Hematopoietic multipotent progenitor cell (in vitro differentiated cells): ENCODE data around the gene KLHL30. TPM values are rescaled to one million over a fixed set of nuclear protein-coding genes. Genes with fewer than 3 reads are reported as not detected.

Source experiments
- DNase-seq, 3 donors: peaks; one replicate each; pipeline ENCODE4 v3.0.0-alpha.2; 2011 to 2015; ENCODE audit warnings: low read depth in 2 of 3, low spot score in 2 of 3
- total RNA-seq: library from RNA; depleted of rRNA; stranded (reverse); fragments of >200 nt; gene quantifications from one replicate; pipeline ENCODE4 v1.2.3, GENCODE V29; 2012

KLHL30 gene
- total RNA-seq, 1 donor = not detected

DNA sequence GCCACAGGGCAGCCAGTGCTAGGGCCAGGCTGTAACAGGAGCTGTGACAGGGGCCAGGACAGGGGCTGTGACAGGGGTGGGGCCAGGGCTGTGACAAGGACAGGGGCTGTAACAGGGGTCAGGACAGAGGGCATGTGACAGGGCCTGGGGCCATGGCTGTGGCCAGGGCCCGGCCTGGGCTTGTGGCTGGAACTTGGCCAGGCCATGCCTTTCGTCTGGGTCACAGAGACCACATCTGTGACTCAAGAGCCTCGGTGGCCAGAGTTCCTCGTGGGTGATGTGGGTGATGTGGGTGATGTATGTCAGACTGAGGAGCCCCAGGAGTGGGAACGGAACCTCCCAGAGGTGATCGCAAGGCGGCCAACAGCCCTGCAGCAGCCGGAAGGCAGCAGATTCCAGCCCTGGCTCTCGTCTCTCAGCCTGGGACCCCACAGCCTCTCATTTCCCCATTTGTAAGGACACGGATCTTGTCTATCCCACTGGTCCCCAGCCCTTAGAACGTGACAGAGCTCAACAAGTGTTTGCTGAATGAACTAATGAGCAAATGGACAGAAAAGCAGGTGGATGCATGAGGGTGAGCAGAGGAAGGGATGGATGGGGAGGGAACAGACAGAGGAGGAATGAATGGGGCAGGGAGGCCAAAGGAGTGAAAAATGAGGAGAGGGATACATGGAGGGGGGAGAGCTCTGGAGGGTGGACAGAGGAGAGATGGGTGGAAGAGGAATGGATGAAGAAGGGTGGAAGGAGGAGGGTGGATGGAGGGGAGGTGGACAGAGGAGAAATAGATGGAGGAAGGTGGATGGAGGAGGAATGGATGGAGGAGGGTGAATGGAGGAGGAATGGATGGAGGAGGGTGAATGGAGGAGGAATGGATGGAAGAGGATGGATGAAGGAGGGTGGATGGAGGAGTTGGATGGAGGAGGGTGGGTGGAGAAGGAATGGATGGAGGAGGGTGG, 21.0 kb upstream of the KLHL30 start:
- DNase-seq = no peak

DNA sequence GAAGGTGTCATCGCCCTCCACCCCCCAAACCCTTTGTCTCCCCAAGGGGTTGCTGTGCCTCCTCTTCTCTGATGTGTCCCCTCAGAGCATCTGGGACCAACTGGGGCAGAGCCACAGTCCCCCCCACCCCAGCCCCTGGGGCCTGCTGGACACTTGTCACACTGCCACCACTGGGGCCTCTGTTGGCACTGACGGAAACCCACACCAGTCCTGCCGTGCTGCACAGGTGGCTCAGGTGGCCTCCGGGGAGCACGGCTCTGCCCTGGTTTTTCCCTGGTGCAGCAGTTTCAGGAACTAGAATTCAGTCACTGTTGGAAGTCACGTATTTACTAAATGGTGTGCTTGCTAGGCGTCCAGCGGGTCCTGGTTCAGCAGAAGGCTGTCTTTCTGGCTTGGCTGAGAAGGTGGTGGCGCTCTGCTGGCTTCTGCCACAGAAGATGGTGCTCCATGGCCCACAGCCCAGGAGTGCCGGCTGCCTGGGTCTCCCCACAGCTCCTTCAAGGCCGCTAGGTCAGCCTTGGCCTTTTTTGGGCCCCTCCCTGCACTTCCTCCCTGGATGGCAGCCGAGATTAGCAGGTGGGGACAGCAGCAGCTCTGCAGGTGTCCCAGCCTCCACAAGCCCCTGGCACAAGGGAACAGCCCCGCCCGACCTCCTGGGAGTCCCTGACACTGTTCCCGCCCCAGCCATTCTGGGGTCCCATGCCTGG, 18.6 kb upstream of the KLHL30 start:
- DNase-seq = no peak

DNA sequence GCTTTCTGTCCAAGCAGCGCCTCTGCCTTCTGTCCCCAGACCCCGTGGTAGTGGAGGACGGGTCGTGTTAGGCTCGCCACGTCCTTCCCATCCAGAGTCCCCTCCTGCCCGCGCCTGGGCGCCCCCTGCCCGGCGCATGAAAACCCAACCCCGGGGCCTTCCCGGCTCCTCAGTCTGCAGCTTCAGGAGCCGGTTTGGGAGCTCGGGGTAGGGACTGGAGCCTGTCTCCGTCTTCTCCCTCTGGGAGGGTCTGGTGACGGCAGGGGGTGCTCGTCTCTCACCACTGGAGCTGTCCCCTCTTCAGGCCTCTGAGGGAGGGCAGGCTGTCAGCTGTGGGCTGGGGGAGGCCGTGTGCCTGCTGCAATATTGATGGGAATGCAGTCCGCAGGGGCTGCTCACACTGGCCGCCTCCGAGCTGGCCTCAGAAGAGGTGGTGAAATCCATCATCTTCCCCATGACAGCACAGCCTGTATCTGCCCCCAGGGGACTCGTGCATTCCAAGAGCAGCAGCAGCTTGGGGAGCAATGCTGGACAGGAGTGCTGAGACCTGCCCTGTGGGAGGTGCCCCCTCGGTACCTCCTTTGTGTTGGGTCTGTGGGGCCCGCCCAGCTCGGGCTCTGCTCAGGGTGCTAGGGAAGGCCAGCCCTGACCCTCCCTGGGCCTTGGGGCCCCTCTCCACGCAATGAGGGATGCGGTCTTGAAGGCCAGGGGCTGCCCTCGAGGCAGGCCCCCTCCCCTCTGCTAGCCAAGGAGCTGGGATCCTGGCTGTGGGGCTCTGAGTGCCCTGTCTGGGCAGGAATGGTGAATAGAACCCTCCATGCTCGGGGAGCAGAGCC, 17.8 kb upstream of the KLHL30 start:
- no peak for DNase-seq

DNA sequence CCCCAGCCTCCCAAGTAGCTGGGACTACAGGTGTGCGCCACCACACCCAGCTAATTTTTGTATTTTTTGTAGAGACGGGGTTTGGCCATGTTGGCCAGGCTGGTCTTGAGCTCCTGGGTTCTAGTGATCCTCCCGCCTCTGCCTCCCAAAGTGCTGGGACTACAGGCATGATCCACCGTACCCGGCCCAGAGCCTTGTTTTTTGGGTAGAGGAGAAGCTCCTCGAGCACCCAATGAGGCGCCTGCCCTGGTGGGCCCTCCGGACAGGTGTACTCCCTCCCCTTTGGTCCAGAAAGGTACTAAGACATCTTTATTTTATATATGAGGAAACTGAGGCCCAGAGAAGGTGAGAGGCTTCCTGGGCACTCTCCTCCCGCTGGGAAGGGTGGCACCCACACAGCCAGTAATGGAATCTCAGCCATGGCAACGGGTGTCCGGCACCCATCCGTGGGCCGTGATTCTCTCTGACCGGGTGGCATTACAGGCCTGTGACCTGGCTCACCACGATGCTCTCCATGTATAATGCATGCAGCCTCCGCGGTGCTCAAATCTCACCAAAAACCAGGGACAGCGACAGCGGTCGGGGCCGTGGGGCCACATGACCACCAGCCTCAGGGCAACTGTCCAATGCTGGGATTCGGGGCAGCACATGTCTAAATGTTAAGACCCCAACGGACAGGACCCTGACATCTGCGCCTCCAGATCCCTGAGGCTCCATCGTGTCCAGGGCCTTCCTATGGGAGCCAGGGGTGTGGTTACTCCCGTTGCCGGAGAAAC, 16.8 kb upstream of the KLHL30 start:
- no peak for DNase-seq

DNA sequence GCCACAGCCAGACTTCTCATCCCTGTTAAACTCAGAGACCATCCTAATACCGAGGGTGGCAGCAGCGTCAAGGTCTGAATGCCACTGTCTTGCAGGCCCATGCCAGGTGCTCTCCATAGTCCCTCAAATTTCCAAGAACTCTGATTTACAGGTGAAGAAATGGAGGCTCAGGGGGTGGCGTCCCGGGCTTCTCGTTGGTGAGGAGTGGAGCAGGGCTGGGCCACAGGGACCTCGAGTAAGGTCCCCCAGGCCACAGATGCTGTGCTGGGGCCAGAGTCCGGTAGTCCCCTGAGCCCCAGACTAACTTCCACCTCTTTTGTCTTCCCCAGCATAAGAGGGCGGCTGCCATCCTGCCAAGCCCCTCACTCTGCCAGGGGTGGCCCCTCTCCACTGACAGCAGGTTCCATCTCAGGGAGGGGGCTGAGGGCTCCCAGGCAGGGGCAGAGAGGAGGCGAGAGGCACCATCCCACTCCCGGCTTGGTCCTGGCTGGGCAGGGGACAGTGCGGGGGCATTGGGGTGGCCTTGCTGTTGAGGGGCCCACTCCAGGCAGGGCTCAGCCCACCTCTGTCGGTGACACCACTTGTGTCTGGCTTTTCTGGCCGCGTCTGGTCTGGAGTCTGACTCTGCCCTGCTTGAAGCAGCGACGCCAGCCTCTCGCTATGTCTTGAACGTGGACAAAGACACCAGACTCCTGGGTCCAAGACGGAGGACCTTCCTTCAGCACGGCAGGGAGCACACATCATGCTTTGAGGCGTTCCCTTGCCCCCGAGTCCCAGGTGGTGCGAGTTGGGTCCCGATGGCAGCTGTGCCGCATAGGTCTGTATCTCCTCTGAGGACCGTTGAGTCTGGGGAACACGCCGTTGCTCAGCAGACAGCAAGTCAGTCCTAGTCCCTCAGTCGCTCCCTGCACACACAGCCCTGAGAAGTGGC, 15.9 kb upstream of the KLHL30 start:
- no peak for DNase-seq

DNA sequence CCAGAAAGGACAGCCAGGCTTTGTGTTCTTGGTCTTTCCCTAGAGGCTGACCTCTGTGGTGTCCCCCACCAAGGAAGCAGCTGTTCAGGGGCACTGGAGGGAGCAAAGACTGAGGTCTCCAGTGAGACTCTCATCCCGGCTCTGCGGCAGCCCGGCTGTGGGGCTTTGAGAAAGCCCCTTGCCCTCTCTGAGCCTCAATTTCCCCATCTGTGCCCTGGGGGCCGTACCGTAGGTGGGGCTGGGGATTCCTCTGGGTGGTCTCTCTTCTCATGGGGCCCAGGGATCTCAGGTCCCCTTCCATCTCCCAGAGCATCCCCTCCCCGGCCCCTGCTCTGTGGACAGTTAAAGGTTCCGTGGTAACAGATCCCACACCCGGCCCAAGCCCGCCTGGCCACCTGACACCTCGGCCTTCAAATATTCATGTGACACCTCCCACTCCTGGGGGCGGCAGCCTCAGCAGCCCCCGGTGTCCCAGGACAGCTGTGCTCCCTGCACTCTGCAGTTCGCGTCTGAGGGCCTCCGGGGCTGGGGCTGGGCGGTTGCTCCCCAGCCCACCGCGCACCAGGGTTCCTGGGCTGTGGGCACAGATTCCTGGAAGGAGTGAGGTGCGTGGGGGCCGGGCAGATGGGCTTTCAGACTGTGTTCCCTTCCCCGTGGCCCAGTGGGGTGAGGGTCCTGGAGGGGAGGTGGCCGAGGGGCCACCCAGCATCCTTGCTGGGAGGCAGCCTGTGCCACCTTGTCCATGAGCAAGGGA, 15.1 kb upstream of the KLHL30 start:
- DNase-seq = no peak

DNA sequence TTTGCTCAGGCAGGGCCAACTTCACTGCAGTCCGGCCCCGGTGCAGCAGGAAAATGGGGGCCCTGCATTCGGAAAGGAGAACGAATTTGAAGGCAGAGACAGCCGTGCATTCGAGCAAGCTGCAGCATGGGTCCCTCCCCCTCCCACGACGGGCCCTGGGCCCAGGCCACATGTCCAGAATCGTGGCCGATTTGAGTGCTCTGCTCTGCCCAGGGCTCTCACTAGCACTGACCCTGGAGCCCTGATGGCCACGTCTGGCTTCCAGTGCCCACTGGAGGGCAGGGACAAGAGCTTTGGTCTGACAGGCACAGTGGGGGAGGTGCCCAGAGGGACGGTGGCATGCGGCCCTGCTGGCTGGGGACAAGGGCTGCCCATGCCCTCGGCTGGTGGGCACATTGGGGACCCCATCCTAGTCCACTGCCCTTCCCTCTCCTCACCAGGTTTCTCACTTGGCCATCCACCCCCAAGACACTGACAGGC, 14.4 kb upstream of the KLHL30 start:
- DNase-seq = no peak

DNA sequence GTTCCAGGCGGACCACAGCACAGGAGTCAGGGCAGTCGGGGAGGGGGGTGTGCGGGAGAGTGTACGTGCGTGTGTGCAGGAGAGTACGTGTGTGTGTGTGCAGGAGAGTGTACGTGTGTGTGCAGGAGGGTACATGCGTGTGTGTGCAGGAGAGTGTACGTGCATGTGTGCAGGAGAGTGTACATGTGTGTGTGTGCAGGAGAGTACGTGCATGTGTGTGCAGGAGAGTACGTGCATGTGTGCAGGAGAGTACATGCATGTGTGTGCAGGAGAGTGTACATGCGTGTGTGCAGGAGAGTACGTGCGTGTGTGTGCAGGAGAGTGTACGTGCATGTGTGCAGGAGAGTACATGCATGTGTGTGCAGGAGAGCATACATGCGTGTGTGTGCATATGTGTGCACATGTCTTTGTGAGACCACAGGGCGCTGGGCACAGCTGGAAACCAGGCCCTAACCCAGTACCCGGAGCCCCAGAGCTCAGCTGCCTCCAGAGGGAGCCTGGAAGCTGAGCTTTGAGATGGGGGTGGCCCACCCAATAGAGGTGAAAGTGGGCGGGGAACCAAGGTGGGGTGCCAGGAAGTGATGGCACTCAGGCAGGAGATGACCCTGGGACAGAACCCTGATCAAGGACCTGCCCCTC, 13.9 kb upstream of the KLHL30 start:
- no peak for DNase-seq

DNA sequence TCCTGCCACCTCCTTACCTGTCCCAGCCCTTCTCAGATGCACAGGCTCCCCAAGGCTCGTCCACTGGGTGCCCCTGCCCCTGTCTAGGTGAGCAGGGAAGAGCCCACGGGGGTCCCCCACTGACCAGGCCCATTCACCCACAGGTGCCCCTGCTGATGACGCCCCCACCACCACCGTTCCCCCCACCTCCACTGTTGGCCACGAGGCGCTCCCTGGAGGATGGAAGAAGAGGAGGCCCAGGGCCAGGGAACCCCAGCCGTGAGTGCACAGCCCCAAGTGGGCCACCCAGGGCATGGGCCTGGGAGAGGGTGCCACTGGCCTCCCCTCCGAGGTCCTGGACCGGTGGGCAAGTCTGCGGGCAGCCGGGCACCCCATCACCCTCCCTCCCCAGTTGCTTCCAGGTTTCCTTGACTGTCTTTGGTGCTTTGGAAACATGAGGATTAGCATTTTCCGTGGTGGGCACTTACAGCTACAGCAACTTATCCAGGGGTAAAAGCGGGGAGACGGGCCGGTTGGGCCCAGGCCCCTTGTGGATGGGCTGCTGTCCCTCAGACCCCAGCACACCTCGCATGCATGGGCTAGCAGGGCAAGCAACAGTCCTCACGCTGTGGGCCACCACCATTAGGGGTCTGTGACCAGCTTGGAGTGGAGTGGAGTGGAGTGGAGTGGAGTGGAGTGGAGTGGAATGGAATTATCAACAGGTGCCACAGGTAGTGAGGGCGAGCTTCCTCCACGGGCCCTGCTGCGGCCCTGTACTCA, 13.2 kb upstream of the KLHL30 start:
- DNase-seq = no peak

DNA sequence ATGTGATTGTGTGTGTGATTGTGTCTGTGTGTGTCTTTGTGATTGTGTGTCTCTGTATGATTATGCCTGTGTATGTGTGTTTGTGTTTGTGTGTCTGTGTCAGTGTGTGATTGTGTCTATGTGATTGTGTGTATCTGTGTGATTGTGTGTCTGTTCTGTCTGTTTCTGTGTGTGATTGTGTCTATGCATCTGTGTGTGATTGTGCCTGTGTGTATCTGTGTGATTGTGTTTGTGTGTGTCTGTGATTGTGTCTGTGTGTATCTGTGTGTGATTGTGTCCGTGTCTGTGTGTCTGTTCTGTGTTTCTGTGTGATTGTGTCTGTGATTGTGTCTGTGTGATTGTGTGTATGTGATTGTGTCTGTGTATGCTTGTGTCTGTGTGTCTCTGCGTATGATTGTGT, 12.1 kb upstream of the KLHL30 start:
- no peak for DNase-seq

DNA sequence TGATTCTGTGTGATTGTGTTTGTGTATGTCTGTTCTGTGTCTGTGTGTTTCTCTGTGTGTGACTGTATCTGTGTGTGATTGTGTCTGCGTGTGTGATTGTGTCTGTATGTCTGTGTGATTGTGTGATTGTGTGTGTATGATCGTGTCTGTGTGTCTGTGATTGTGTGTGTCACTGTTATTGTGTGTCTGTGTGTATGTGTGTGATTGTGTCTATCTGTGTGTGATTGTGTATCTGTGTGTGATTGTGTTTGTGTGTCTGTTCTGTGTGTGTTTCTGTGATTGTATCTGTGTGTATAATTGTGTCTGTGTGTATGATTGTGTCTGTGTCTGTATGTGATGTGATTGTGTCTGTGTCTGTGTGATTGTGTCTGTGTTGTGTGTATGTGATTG, 11.7 kb upstream of the KLHL30 start:
- DNase-seq = no peak

DNA sequence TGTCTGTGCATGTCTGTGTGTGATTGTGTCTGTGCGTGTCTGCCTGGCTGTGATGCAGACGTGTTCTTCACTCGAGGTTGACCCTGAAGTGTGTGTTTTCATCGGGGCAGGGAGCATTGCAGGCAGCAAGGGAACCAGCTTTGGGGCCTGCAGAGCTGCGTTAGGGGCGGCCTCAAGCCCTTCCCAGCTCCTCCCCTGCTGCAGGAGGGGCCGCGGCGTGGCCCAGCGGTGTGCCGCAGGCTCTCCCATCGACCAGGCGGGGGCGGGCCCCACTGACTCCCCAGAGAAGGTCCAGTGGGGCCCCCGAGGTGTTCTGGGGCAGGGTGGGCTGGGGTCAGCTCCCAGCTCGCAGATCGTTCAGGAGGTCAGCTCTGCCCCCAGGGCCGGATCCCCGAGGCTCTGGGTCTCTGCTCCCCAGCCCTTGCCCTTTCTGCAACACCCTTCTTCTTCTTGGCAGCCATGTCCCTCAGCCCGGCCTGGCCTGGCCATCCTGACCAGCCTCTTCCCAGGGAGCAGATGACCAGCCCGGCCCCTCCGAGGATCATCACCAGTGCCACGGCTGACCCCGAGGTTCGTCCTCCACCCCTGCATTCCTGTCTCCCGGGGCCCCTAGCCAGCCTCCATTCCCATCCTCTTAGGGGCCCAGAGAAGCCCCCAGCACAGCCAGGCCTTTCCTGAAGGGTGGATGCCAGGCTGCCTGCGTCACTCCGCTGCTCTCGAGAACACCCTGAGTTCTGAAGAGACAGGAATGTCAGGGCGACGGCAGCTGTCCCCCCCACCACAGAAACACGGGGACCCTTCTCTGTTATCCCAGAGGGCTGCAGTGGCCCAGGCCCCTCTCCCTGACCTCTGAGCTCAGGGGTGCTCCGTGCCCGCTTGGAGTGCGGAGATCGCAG, 11.1 kb upstream of the KLHL30 start:
- DNase-seq = peak in 1 of 3 donors; percentile 32

DNA sequence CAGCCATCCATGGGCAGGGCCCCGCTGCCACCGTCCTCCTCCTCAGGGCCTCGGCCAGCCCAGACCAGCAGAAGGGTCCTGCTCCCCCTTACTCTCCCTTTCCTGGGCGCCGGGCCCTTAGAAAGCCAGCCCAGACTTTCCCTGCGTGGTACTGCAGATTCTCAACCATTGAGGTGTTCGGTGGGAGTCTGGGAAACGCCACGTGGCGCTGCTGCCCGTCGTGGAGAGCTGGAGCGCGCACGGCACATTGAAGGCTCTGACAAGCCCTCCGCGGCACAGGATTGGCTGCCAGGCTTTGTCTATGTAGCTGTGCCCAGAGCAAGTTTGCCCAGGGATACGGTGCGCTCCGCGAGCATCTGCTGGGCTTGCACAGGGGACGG, 10.4 kb upstream of the KLHL30 start:
- no peak for DNase-seq

DNA sequence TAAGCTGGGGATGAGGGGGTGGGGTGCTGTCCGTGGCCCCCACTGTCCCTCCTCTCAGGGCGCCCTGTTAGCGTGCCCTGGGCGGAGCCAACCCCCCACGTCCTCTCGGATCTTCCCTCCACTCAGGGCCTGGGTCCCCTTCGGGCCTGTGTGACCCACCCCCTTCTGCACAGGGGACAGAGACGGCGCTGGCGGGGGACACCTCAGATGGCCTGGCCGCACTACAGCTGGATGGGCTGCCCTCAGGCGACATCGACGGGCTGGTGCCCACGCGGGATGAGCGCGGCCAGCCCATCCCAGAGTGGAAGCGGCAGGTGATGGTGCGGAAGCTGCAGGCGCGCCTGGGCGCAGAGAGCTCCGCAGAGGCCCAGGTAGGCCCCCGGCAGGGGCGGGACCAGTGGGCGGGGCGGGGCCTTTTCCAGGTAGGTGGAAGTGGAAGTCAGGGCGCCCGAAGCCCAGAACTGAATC, 9.9 kb upstream of the KLHL30 start:
- no peak for DNase-seq

DNA sequence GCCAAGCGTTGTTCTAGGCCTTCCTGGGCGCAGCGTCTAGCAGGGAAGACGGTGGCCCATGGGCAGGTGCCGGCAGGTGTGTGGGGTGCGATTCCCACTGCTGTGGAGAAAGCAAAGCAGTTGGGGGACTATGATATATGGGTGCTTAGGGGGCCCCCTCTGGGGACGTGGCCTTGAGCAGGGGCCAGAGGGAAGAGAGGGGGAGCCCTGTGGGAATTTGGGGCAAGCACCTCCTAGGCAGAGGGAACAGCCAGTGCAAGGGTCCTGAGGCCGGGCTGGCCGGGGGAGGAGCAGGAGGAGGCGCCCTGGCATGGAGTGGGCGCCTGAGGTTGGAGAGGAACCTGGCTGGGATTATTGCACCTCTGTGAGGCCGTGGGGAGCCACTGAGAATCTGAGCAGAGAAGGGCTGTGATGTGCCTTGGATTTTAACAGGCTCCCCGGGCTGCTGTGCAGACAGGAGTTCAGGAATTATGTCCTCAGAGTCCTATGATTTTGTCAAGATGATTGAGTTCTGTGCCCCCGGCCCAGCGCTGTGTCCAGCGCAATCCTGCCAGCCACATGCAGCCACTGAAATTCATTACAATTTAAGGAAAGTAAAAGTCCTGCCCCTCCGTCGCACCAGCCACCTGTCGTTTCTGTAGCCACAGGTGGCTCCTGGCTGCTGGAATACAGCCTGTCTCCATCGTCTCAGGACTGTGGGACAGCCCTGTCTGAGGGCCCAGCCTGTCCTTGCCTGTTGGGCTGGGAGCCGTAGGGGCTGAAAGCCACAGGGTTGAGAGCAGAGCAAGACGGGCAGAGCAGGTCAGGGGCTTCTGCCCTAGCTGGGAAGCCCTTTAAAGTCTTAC, 9.1 kb upstream of the KLHL30 start:
- DNase-seq = no peak
